ENCODE data around the gene ZNF200.
"Not testable (repeated sequence)": the region's sequence is repeated elsewhere in the genome, so short reads cannot be mapped to it uniquely, and the experiment has no call there.

ZNF200 gene

GRCh38 chr16:3212006-3212405, 23.0 kb downstream of the ZNF200 start:
- in situ Hi-C loops (cut with HindIII; ENCODE audit: low pct_ligation_motif_present, low pct_unique_long_range_greater_than_20kb, low sequenced_read_pairs) = no loop called here
- DNase-seq = no peak

GRCh38 chr16:3207086-3207953, 27.6 kb downstream of the ZNF200 start:
- in situ Hi-C loops (cut with HindIII; ENCODE audit: low pct_ligation_motif_present, low pct_unique_long_range_greater_than_20kb, low sequenced_read_pairs) = no loop called here

GRCh38 chr16:3205939-3206338, 29.0 kb downstream of the ZNF200 start:
- DNase-seq; in situ Hi-C loops (cut with HindIII; ENCODE audit: low pct_ligation_motif_present, low pct_unique_long_range_greater_than_20kb, low sequenced_read_pairs): not testable (repeated sequence)

More at GRCh38 chr16:3207086-3207953, 27.6 kb downstream of the ZNF200 start:
- no peak for DNase-seq

- no peak for DNase-seq
- in situ Hi-C loops (cut with HindIII; ENCODE audit: low pct_ligation_motif_present, low pct_unique_long_range_greater_than_20kb, low sequenced_read_pairs) = no loop called here
These were observed 31.9 kb downstream of the ZNF200 start for GRCh38 chr16:3202903-3203539.

- DNase-seq = no peak
- in situ Hi-C loops (cut with HindIII; ENCODE audit: low pct_ligation_motif_present, low pct_unique_long_range_greater_than_20kb, low sequenced_read_pairs) = no loop called here
These were observed 36.5 kb downstream of the ZNF200 start for GRCh38 chr16:3198334-3199072.

GRCh38 chr16:3197694-3198333, 37.1 kb downstream of the ZNF200 start:
- in situ Hi-C loops (cut with HindIII; ENCODE audit: low pct_ligation_motif_present, low pct_unique_long_range_greater_than_20kb, low sequenced_read_pairs); DNase-seq: not testable (repeated sequence)

- no peak for DNase-seq
- in situ Hi-C loops (cut with HindIII; ENCODE audit: low pct_ligation_motif_present, low pct_unique_long_range_greater_than_20kb, low sequenced_read_pairs) = no loop called here
These were observed 39.0 kb downstream of the ZNF200 start for GRCh38 chr16:3195975-3196374.

GRCh38 chr16:3194792-3195191, 40.2 kb downstream of the ZNF200 start:
- DNase-seq = no peak
- in situ Hi-C loops (cut with HindIII; ENCODE audit: low pct_ligation_motif_present, low pct_unique_long_range_greater_than_20kb, low sequenced_read_pairs) = no loop called here

GRCh38 chr16:3193221-3194212, 41.4 kb downstream of the ZNF200 start:
- DNase-seq = no peak
- in situ Hi-C loops (cut with HindIII; ENCODE audit: low pct_ligation_motif_present, low pct_unique_long_range_greater_than_20kb, low sequenced_read_pairs) = no loop called here

- in situ Hi-C loops (cut with HindIII; ENCODE audit: low pct_ligation_motif_present, low pct_unique_long_range_greater_than_20kb, low sequenced_read_pairs) = no loop called here
- no peak for DNase-seq
These were observed 42.4 kb downstream of the ZNF200 start for GRCh38 chr16:3192476-3193019.

GRCh38 chr16:3190949-3191353, 44.0 kb downstream of the ZNF200 start:
- DNase-seq = peak; percentile 35
- in situ Hi-C loops (cut with HindIII; ENCODE audit: low pct_ligation_motif_present, low pct_unique_long_range_greater_than_20kb, low sequenced_read_pairs) = no loop called here

GRCh38 chr16:3189869-3190268, 45.1 kb downstream of the ZNF200 start:
- in situ Hi-C loops (cut with HindIII; ENCODE audit: low pct_ligation_motif_present, low pct_unique_long_range_greater_than_20kb, low sequenced_read_pairs) = no loop called here
- DNase-seq = no peak

- peak; percentile 74 for DNase-seq
- in situ Hi-C loops (cut with HindIII; ENCODE audit: low pct_ligation_motif_present, low pct_unique_long_range_greater_than_20kb, low sequenced_read_pairs) = no loop called here
These were observed 45.8 kb downstream of the ZNF200 start for GRCh38 chr16:3188925-3189825.

GRCh38 chr16:3188675-3188924, 46.4 kb downstream of the ZNF200 start:
- in situ Hi-C loops (cut with HindIII; ENCODE audit: low pct_ligation_motif_present, low pct_unique_long_range_greater_than_20kb, low sequenced_read_pairs) = no loop called here

GRCh38 chr16:3187798-3188674, 46.9 kb downstream of the ZNF200 start, which contains the start of gene OR1F1:
TSS of gene OR1F1 (plus strand) at chr16:3188204.
- peak; percentile 69 for DNase-seq
- in situ Hi-C loops (cut with HindIII; ENCODE audit: low pct_ligation_motif_present, low pct_unique_long_range_greater_than_20kb, low sequenced_read_pairs) = no loop called here

More at GRCh38 chr16:3188675-3188924, 46.4 kb downstream of the ZNF200 start:
- DNase-seq = no peak
